Peyer's patch (tissue), 4 donors: Measurements from ENCODE around the gene BCAR1. TPM values are rescaled to one million over a fixed set of nuclear protein-coding genes. Genes with fewer than 3 reads are reported as not detected.
A peak's percentile ranks its signal among the peaks of the same experiment; 100 is the strongest.

ENCODE experiments used
- DNase-seq, 3 donors: peaks; one replicate each; pipeline ENCODE4 v3.0.0-alpha.2; 2017 to 2019
- H3K27ac ChIP-seq, 4 donors: fragments of 200-600 bp; sonication (generic); one replicate each; pipeline ENCODE4 v1.5.1; 2016 to 2019
- H3K27me3 ChIP-seq, 2 donors: fragments of 200-600 bp; sonication (generic); one replicate each; pipeline ENCODE4 v1.5.1; 2019
- H3K36me3 ChIP-seq, 3 donors: fragments of 200-600 bp; sonication (generic); one replicate each; pipeline ENCODE4 v1.5.1; 2016 to 2019
- H3K4me1 ChIP-seq, 4 donors: fragments of 200-600 bp; sonication (generic); one replicate each; pipeline ENCODE4 v1.5.1; 2016 to 2019
- H3K4me3 ChIP-seq, 4 donors: fragments of 200-600 bp; sonication (generic); 1 replicate in 3 of 4; 2 replicates in 1 of 4; pipeline ENCODE4 v1.5.1; 2016 to 2019; ENCODE audit warnings: mild to moderate bottlenecking in 1 of 4
- H3K9me3 ChIP-seq, 4 donors: fragments of 200-600 bp; sonication (generic); one replicate each; pipeline ENCODE4 v1.5.1; 2016 to 2019; ENCODE audit warnings: mild to moderate bottlenecking in 1 of 4
- POLR2A ChIP-seq, 2 donors: fragments of 450-650 bp; IDR thresholded peaks; one replicate each; pipeline ENCODE4 v1.5.1; 2017; ENCODE audit warnings: antibody characterized with exemption in 2 of 2, mild to moderate bottlenecking in 2 of 2, moderate library complexity in 2 of 2
- total RNA-seq, 4 donors: library from RNA; depleted of rRNA; stranded (reverse); fragments of >200 nt; gene quantifications; one replicate each; pipeline ENCODE4 v1.1.0, GENCODE V29; 2016
- TF ChIP-seq, protein P1 (sequence below), 6 experiments: fragments of 450-650 bp in 4 of 6; fragments of 200-600 bp in 2 of 6; sonication (generic) in 1 of 6; IDR thresholded peaks; one replicate each; pipeline ENCODE4 v1.5.1; 2017 to 2019; ENCODE audit warnings: antibody characterized with exemption in 6 of 6, mild to moderate bottlenecking in 3 of 6, moderate library complexity in 1 of 6

BCAR1 gene
- total RNA-seq, 4 donors from 2014 or later: 77.6 to 251 (median 206) TPM

DNA sequence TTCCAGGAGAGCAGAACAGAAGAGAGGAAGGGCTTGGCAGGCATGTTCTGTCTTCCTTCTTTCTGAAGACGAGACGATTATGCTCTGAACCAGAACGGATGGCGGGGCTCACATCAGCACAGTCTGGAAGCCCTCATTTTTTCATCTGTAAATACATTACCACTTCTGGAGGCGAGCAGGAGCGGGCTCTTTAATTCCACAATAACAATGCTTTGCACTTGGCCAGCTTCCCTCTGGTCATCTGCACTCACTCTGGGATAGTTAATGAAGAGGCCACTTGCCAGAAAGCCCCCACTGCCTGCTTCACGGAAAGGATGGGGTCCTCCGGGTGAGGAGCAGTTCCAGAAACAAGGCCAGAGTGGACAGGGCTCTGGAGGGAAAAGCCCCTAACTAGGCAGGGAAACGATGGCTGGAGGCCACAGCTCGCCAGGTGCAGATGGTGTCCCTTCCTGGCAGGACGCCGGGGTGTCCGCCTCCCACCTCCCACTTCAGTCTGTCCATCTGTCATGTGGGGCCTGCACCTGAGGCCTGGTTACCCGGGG lies 13.1 kb upstream of the BCAR1 start:
- Histone ChIP-seq H3K4me1 (peaks cover 4 to 64% (median 9%) of the 10 kb centered on the region in 4 donors), H3K4me3 (peak overlapping the region; percentile 62 to 93 (median 75)), H3K27me3 (no peaks in the 10 kb centered on the region), H3K36me3 (no peaks in the 10 kb centered on the region), H3K27ac (peak overlapping the region; percentile 68 to 92 (median 89)), H3K9me3 (no peaks in the 10 kb centered on the region)
- no peak for TF ChIP-seq POLR2A (IDR thresholded peaks at IDR 0.05)
- TF ChIP-seq, protein P1, sequence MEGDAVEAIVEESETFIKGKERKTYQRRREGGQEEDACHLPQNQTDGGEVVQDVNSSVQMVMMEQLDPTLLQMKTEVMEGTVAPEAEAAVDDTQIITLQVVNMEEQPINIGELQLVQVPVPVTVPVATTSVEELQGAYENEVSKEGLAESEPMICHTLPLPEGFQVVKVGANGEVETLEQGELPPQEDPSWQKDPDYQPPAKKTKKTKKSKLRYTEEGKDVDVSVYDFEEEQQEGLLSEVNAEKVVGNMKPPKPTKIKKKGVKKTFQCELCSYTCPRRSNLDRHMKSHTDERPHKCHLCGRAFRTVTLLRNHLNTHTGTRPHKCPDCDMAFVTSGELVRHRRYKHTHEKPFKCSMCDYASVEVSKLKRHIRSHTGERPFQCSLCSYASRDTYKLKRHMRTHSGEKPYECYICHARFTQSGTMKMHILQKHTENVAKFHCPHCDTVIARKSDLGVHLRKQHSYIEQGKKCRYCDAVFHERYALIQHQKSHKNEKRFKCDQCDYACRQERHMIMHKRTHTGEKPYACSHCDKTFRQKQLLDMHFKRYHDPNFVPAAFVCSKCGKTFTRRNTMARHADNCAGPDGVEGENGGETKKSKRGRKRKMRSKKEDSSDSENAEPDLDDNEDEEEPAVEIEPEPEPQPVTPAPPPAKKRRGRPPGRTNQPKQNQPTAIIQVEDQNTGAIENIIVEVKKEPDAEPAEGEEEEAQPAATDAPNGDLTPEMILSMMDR (IDR thresholded peaks at IDR 0.05): no peak
- no peak for DNase-seq

DNA sequence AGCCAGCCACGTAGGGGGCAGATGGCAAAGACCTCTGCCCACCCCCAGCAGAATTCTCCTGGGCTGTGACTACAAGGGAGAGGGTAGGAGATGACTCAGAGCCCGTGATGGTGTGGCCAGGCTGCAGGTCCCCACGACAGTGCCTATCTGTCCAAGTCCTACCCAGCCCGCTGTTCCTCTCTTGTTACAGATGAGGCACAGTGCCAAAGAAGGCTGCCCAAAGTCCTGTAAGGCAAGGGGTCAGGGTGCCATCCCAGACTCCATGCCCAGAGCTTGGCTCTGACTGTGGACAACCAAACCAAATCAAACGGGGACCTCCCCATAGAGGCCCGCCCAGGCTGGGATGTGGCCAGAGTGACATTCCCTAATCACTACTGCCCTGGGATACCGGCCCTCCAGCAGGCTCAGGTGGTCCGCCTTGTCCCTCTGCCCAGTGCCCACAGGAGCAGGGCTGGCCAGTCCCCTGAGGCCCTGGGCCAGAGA lies 12.6 kb upstream of the BCAR1 start:
- TF ChIP-seq, protein P1 (IDR thresholded peaks at IDR 0.05): no peak
- TF ChIP-seq POLR2A (IDR thresholded peaks at IDR 0.05): peak in 1 of 2 donors; percentile 54
- Histone ChIP-seq H3K27me3 (no peaks in the 10 kb centered on the region), H3K4me1 (peaks cover 4 to 67% (median 9%) of the 10 kb centered on the region in 4 donors), H3K4me3 (peak overlapping the region in 2 of 4 donors; percentile 83 to 93), H3K36me3 (no peaks in the 10 kb centered on the region), H3K9me3 (no peaks in the 10 kb centered on the region), H3K27ac (peak overlapping the region; percentile 68 to 92 (median 89))
- DNase-seq: peak in 2 of 3 donors; percentile 61 to 76

DNA sequence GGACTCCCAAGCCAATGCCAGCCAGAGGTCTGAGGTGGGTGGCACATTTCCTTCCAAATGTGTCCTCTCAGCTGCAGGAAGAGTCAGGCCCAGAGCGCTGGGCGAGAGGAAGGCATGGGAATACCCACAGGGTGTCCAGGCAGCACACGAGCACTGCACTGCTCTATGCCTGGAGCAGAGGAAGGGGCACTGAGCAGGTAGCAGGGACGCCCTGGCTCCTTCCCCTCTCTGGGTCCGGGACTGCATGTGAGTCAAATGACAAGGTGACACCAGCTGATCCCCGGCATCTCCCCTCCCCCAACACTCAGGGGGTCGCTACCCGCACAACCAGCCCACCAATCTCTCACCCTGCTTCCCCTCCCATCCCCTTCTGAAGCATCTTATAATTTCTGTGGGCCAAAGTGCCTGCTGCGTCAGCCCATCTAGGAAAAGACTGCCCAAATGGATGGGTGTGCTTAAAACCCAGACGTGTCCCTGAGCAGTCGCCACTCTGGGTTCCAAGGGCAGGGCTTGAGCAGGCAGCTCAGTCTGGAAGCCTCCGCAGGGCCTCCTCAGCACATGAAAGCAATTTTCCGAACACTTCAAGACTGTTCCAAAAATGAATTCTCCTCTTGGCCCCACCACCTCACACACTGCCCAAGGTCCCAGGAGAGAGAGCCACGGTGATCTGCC lies 12.0 kb upstream of the BCAR1 start:
- H3K36me3 ChIP-seq: no peaks in the 10 kb centered on the region
- DNase-seq: no peak
- H3K27ac ChIP-seq: peak overlapping the region in 2 of 4 donors; percentile 89 to 92
- peaks cover 4 to 73% (median 9%) of the 10 kb centered on the region in 4 donors for H3K4me1 ChIP-seq
- TF ChIP-seq, protein P1 (IDR thresholded peaks at IDR 0.05): no peak
- peak overlapping the region in 2 of 4 donors; percentile 83 to 93 for H3K4me3 ChIP-seq
- no peaks in the 10 kb centered on the region for H3K9me3 ChIP-seq
- no peaks in the 10 kb centered on the region for H3K27me3 ChIP-seq

DNA sequence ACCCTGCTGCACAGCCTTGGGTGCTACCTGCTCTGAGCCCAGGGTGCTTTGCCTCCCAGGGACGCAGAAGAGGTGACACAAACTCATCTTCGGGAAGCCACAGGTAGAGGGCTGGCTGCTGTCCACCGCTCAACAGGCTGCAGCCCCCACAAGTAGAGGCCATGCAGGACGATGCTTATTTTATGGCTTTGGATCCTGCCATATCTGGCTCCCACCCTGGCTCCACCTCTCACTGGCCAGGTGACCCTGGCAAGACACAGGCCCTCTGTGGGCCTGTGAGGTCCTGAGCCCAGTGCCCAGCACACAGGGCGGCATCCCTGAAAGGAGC lies 11.3 kb upstream of the BCAR1 start:
- no peaks in the 10 kb centered on the region for H3K36me3 ChIP-seq
- TF ChIP-seq POLR2A (IDR thresholded peaks at IDR 0.05): no peak
- TF ChIP-seq, protein P1 (IDR thresholded peaks at IDR 0.05): no peak
- DNase-seq: no peak
- no peaks in the 10 kb centered on the region for H3K9me3 ChIP-seq
- no peaks in the 10 kb centered on the region for H3K27me3 ChIP-seq
- peak overlapping the region in 3 of 4 donors; percentile 51 to 92 (median 89) for H3K27ac ChIP-seq
- H3K4me3 ChIP-seq: peak overlapping the region in 1 of 4 donors; percentile 1
- peaks cover 4 to 73% (median 9%) of the 10 kb centered on the region in 4 donors for H3K4me1 ChIP-seq

DNA sequence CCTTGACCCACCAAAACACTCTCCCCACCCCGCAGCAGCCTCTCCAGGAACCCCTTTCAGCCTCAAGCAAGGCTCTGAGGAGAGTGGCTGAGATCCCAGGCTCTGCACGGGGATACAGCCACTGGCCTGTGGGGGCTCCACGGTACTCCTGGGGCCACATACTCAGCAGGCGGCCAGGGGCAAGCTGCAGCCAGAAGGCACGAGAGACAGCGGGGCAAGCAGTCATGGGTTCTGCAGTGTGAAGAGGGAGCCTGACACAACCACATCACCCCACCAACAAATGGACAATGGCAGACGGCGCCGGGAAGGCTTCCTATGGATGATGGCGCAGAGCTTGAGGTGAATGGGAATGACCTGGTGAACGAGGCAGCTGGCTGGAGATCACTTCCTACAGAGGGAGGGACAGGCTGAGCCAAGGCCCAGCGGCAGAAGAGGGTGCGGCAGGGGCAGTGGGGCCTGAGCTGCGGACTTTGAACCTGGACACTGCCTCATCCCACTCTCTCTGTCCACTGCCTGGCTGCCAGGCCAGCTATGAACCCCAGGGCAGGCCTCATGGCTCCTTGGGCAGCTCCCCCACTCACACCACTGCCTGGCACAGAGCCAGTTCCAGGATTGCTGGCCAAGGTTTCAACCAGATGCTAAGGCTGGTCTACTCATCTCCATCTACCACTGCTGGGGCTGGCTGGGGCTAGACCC lies 10.8 kb upstream of the BCAR1 start:
- Histone ChIP-seq H3K4me1 (peaks cover 4 to 73% (median 9%) of the 10 kb centered on the region in 4 donors), H3K4me3 (peak overlapping the region in 1 of 4 donors; percentile 31), H3K27me3 (no peaks in the 10 kb centered on the region), H3K27ac (peak overlapping the region in 3 of 4 donors; percentile 51 to 92 (median 89)), H3K9me3 (no peaks in the 10 kb centered on the region), H3K36me3 (no peaks in the 10 kb centered on the region)
- TF ChIP-seq, protein P1 (IDR thresholded peaks at IDR 0.05): peak in 3 of 6 experiments; percentile 20 to 35 (median 23)
- TF ChIP-seq POLR2A (IDR thresholded peaks at IDR 0.05): peak; percentile 33 to 38
- peak in 2 of 3 donors; percentile 85 to 89 for DNase-seq
